ENCODE data around the gene JCAD. TPM values are rescaled to one million over a fixed set of nuclear protein-coding genes. Genes with fewer than 3 reads are reported as not detected.
A peak's percentile ranks its signal among the peaks of the same experiment; 100 is the strongest.

Gene JCAD
- total and polyA plus RNA-seq, 10 of the 15 experiments (the other 5 are each of a cell fraction or from before 2014, with no cell fraction given), result 0.28 TPM; not detected in 9

- no peak for TF ChIP-seq SRF (IDR thresholded peaks at IDR 0.05; ENCODE audit: low read depth in 2 of 2, low read length in 2 of 2)
- 0 out of 2 replicates have a peak, but pooled peaks have one; percentile 32 for TF ChIP-seq TCF3 (IDR thresholded peaks at IDR 0.05; ENCODE audit: borderline replicate concordance, insufficient read depth, low read depth, low read length)
- 0 out of 2 replicates have a peak, but pooled peaks have one; percentile 11 for TF ChIP-seq CREM (IDR thresholded peaks at IDR 0.05; ENCODE audit: low read depth)
- TF ChIP-seq, protein P1, sequence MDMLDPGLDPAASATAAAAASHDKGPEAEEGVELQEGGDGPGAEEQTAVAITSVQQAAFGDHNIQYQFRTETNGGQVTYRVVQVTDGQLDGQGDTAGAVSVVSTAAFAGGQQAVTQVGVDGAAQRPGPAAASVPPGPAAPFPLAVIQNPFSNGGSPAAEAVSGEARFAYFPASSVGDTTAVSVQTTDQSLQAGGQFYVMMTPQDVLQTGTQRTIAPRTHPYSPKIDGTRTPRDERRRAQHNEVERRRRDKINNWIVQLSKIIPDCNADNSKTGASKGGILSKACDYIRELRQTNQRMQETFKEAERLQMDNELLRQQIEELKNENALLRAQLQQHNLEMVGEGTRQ (IDR thresholded peaks at IDR 0.05; ENCODE audit: borderline replicate concordance, low read depth, low read length), result no peak
- TF ChIP-seq RUNX3 (IDR thresholded peaks at IDR 0.05; ENCODE audit: low read length), result peak; percentile 52; the same call in 1 of the 2 replicates
Measured at GRCh38 chr10:30027057-30028005, 32.1 kb downstream of the JCAD start (continued).

- FAIRE-seq (no peak), DNase-seq (ENCODE audit: low read depth, low spot score) (no peak), ATAC-seq (no peak)
- Histone ChIP-seq H3K36me3 (ENCODE audit: control insufficient read depth in 2 of 2, insufficient read depth in 2 of 2, low read length in 1 of 2) (no peaks in the 10 kb centered on the region), H3K9ac (ENCODE audit: control insufficient read depth, insufficient read depth, low read length) (no peak overlapping the region), H3K9me3 (replicated peaks; ENCODE audit: control insufficient read depth, insufficient read depth, low read length) (no peaks in the 10 kb centered on the region), H3K4me1 (ENCODE audit: control insufficient read depth, insufficient read depth, low read length) (peaks cover 14% of the 10 kb centered on the region), H3K79me2 (ENCODE audit: control insufficient read depth, insufficient read depth, low read length) (no peaks in the 10 kb centered on the region), H3K27me3 (replicated peaks in 1 of 2; ENCODE audit: control insufficient read depth in 2 of 2, insufficient read depth in 2 of 2, low read length in 1 of 2) (no peaks in the 10 kb centered on the region), H4K20me1 (ENCODE audit: control insufficient read depth, insufficient read depth) (no peaks in the 10 kb centered on the region), H3K4me3 (peak overlapping the region; percentile 21; the same call in 1 of the 2 replicates), H3K4me2 (ENCODE audit: control insufficient read depth, insufficient read depth) (peak overlapping the region; percentile 91), H3K27ac (ENCODE audit: control insufficient read depth, insufficient read depth) (no peak overlapping the region), H2AFZ (ENCODE audit: control insufficient read depth, low read depth, low read length) (no peak overlapping the region)
- TF ChIP-seq SRF (IDR thresholded peaks at IDR 0.05; ENCODE audit: low read depth in 2 of 2, low read length in 2 of 2), result peak; percentile 33 to 53; a peak in 2 of 4 replicates
- no peak for TF ChIP-seq CHD1 (IDR thresholded peaks at IDR 0.05; ENCODE audit: low read depth, low read length)
- 29% methylated on average over 10 of the region's 10 CpGs for WGBS (ENCODE audit: insufficient coverage, insufficient replicate concordance, low lambda C conversion rate, missing lambda C conversion rate)
- no TSS peak for BruUV-seq (replicated peaks)
- ChIA-PET POLR2A (no interaction called here), SMC1A (ENCODE audit: uncharacterized antibody, unreplicated experiment) (no interaction called here), CTCF (interaction anchor here (1.0 kb wide), 1 partner anchor 215 kb away, joined by 3 read pairs; no protein-coding TSS in a partner anchor), RAD21 (ENCODE audit: unreplicated experiment) (no interaction called here)
- in situ Hi-C loops (cut with MboI) (no loop called here), intact Hi-C loops (cut with micrococcal nuclease; ENCODE audit: unreplicated experiment) (no loop called here)
Measured at GRCh38 chr10:30026578-30026977, 32.8 kb downstream of the JCAD start.

Data from GM12878 (cell line).